Liver (tissue), 9 donors: Measurements from ENCODE around the gene PROCA1. TPM values are rescaled to one million over a fixed set of nuclear protein-coding genes. Genes with fewer than 3 reads are reported as not detected.

ENCODE experiments used
- DNase-seq: peaks from one replicate; pipeline ENCODE4 v3.0.0-alpha.2; 2017; ENCODE audit warnings: low spot score
- H3K27ac ChIP-seq, 2 donors: one replicate each; pipeline ENCODE4 v1.7.0; 2013; ENCODE audit warnings: inconsistent platforms in 2 of 2, low read length in 2 of 2, control low read depth in 1 of 2, low read depth in 1 of 2, mild to moderate bottlenecking in 1 of 2
- H3K27me3 ChIP-seq, 4 donors: one replicate each; pipeline versions ENCODE4 v1.6.1 to v1.7.0; 2013; ENCODE audit warnings: low read length in 3 of 4, inconsistent platforms in 1 of 4, mild to moderate bottlenecking in 1 of 4, moderate library complexity in 1 of 4; ENCODE audit not compliant: control insufficient read depth in 4 of 4, insufficient read depth in 4 of 4
- H3K36me3 ChIP-seq, 4 donors: one replicate each; pipeline versions ENCODE4 v1.6.1 to v1.7.0; 2013; ENCODE audit warnings: low read length in 3 of 4, mild to moderate bottlenecking in 3 of 4, low read depth in 1 of 4, moderate library complexity in 1 of 4; ENCODE audit not compliant: control insufficient read depth in 4 of 4, insufficient read depth in 3 of 4
- H3K4me1 ChIP-seq, 4 donors: one replicate each; pipeline versions ENCODE4 v1.6.1 to v1.7.0; 2013; ENCODE audit warnings: low read length in 3 of 4, mild to moderate bottlenecking in 3 of 4, moderate library complexity in 1 of 4; ENCODE audit not compliant: control insufficient read depth in 4 of 4, insufficient read depth in 4 of 4
- H3K4me3 ChIP-seq, 3 donors: one replicate each; pipeline versions ENCODE4 v1.6.1 to v1.7.0; 2013; ENCODE audit warnings: low read length in 3 of 3, control low read depth in 1 of 3, low read depth in 1 of 3, mild to moderate bottlenecking in 1 of 3
- H3K9ac ChIP-seq, 2 donors: one replicate each; pipeline ENCODE4 v1.7.0; 2013; ENCODE audit warnings: low read length in 2 of 2, mild to moderate bottlenecking in 2 of 2, moderate library complexity in 2 of 2, control low read depth in 1 of 2, low read depth in 1 of 2
- H3K9me3 ChIP-seq, 4 donors: one replicate each; pipeline versions ENCODE4 v1.6.1 to v1.7.0; 2013; ENCODE audit warnings: low read length in 3 of 4; ENCODE audit not compliant: control insufficient read depth in 4 of 4
- ATF3 ChIP-seq: IDR thresholded peaks from 2 replicates; pipeline ENCODE4 v1.6.1; 2016; ENCODE audit warnings: antibody characterized with exemption
- FOXA1 ChIP-seq: IDR thresholded peaks from 2 replicates; pipeline ENCODE4 v1.6.1; 2016; ENCODE audit warnings: antibody characterized with exemption
- FOXA2 ChIP-seq: IDR thresholded peaks from 2 replicates; pipeline ENCODE4 v1.6.1; 2016; ENCODE audit warnings: antibody characterized with exemption
- JUND ChIP-seq, 2 donors: IDR thresholded peaks; 2 replicates each; pipeline ENCODE4 v1.6.1; 2016; ENCODE audit warnings: antibody characterized with exemption in 2 of 2
- NR2F2 ChIP-seq: IDR thresholded peaks from 2 replicates; pipeline ENCODE4 v1.6.1; 2016; ENCODE audit warnings: antibody characterized with exemption
- RAD21 ChIP-seq, 2 donors: IDR thresholded peaks; 2 replicates each; pipeline ENCODE4 v1.6.1; 2016; ENCODE audit warnings: antibody characterized with exemption in 2 of 2, mild to moderate bottlenecking in 2 of 2
- TAF1 ChIP-seq: conservative IDR thresholded peaks from 2 replicates; pipeline ENCODE4 v1.6.1; 2016; ENCODE audit warnings: antibody characterized with exemption, mild to moderate bottlenecking
- YY1 ChIP-seq: IDR thresholded peaks from 2 replicates; pipeline ENCODE4 v1.6.1; 2016; ENCODE audit warnings: antibody characterized with exemption, mild to moderate bottlenecking
- WGBS: extraction: QIAGEN DNeasy Blood & Tissue Kit; methylation state at CpG from one replicate; pipeline ENCODE4 v1.1.7; 2013; 5-methylcytosine and 5-hydroxymethylcytosine counted together
- polyA plus RNA-seq, 2 donors: library from polyadenylated mRNA; stranded (reverse) in 1 of 2; unstranded in 1 of 2; fragments of 200-250 nt in 1 of 2; fragments of >200 nt in 1 of 2; fragmentation: Nextera tagmentation in 1 of 2; extraction: Ambion mirVana in 1 of 2; gene quantifications; one replicate each; pipeline versions ENCODE4 v1.2.1 to v1.2.3, GENCODE V29; 2013 to 2015
- total RNA-seq, 2 donors: library from RNA; depleted of rRNA; stranded (reverse); fragments of >200 nt; gene quantifications; one replicate each; pipeline ENCODE4 v1.2.3, GENCODE V29; 2014
- TF ChIP-seq, protein P1 (sequence below): IDR thresholded peaks from 2 replicates; pipeline ENCODE4 v1.6.1; 2016; ENCODE audit warnings: antibody characterized with exemption, mild to moderate bottlenecking
- TF ChIP-seq, protein P2 (sequence below): fragments of 150-350 bp; IDR thresholded peaks from 2 replicates; pipeline ENCODE4 v1.5.1; 2017; ENCODE audit warnings: improper control_type of control experiment, low read depth, low read length; ENCODE audit not compliant: missing input control
- TF ChIP-seq, protein P3 (sequence below): IDR thresholded peaks from 2 replicates; pipeline ENCODE4 v1.6.1; 2016; ENCODE audit warnings: antibody characterized with exemption
- donor health status: healthy.
- donor health status: healthy.
- donor health status: healthy.
- donor health status: healthy.
- donor health status: healthy.

The PROCA1 gene
- total and polyA plus RNA-seq, 4 donors, result 0.16 to 0.65 (median 0.35) TPM

DNA sequence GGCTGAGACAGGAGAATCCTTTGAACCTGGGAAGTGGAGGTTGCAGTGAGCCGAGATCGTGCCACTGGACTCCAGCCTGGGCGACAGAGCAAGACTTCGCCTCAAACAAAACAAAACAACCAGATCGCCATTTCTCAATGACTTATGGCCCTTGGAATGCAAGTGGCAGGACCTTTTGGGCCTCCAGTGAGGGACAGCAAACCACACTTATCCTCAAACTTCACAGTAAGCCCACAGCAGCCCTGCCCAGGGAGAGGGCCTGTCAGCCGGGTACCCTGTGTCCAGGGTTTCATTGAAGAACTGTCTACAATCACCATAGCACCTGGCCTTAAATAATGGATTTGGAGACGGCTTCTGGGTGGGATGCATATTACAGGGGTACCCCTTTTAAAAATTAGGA, 43.8 kb upstream of the PROCA1 start:
- Histone ChIP-seq H3K9me3 (no peaks in the 10 kb centered on the region), H3K4me1 (peaks cover 0 to 1% (median 0%) of the 10 kb centered on the region in 4 donors), H3K36me3 (peaks cover 5 to 33% (median 12%) of the 10 kb centered on the region in 4 donors), H3K27ac (no peak overlapping the region), H3K27me3 (no peaks in the 10 kb centered on the region), H3K4me3 (no peak overlapping the region), H3K9ac (no peak overlapping the region)
- WGBS, result 92% methylated on average over 7 of the region's 7 CpGs
- TF ChIP-seq, protein P1, sequence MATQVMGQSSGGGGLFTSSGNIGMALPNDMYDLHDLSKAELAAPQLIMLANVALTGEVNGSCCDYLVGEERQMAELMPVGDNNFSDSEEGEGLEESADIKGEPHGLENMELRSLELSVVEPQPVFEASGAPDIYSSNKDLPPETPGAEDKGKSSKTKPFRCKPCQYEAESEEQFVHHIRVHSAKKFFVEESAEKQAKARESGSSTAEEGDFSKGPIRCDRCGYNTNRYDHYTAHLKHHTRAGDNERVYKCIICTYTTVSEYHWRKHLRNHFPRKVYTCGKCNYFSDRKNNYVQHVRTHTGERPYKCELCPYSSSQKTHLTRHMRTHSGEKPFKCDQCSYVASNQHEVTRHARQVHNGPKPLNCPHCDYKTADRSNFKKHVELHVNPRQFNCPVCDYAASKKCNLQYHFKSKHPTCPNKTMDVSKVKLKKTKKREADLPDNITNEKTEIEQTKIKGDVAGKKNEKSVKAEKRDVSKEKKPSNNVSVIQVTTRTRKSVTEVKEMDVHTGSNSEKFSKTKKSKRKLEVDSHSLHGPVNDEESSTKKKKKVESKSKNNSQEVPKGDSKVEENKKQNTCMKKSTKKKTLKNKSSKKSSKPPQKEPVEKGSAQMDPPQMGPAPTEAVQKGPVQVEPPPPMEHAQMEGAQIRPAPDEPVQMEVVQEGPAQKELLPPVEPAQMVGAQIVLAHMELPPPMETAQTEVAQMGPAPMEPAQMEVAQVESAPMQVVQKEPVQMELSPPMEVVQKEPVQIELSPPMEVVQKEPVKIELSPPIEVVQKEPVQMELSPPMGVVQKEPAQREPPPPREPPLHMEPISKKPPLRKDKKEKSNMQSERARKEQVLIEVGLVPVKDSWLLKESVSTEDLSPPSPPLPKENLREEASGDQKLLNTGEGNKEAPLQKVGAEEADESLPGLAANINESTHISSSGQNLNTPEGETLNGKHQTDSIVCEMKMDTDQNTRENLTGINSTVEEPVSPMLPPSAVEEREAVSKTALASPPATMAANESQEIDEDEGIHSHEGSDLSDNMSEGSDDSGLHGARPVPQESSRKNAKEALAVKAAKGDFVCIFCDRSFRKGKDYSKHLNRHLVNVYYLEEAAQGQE, result no peak
- TF ChIP-seq, protein P2, sequence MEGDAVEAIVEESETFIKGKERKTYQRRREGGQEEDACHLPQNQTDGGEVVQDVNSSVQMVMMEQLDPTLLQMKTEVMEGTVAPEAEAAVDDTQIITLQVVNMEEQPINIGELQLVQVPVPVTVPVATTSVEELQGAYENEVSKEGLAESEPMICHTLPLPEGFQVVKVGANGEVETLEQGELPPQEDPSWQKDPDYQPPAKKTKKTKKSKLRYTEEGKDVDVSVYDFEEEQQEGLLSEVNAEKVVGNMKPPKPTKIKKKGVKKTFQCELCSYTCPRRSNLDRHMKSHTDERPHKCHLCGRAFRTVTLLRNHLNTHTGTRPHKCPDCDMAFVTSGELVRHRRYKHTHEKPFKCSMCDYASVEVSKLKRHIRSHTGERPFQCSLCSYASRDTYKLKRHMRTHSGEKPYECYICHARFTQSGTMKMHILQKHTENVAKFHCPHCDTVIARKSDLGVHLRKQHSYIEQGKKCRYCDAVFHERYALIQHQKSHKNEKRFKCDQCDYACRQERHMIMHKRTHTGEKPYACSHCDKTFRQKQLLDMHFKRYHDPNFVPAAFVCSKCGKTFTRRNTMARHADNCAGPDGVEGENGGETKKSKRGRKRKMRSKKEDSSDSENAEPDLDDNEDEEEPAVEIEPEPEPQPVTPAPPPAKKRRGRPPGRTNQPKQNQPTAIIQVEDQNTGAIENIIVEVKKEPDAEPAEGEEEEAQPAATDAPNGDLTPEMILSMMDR, result no peak
- no peak for TF ChIP-seq NR2F2
- TF ChIP-seq FOXA1, result no peak
- no peak for TF ChIP-seq TAF1
- TF ChIP-seq JUND (IDR thresholded peaks at IDR 0.05), result no peak
- TF ChIP-seq YY1, result no peak
- TF ChIP-seq, protein P3, sequence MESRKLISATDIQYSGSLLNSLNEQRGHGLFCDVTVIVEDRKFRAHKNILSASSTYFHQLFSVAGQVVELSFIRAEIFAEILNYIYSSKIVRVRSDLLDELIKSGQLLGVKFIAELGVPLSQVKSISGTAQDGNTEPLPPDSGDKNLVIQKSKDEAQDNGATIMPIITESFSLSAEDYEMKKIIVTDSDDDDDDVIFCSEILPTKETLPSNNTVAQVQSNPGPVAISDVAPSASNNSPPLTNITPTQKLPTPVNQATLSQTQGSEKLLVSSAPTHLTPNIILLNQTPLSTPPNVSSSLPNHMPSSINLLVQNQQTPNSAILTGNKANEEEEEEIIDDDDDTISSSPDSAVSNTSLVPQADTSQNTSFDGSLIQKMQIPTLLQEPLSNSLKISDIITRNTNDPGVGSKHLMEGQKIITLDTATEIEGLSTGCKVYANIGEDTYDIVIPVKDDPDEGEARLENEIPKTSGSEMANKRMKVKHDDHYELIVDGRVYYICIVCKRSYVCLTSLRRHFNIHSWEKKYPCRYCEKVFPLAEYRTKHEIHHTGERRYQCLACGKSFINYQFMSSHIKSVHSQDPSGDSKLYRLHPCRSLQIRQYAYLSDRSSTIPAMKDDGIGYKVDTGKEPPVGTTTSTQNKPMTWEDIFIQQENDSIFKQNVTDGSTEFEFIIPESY, result no peak
- no peak for DNase-seq

GRCh38 chr17:28751600-28752366, 40.1 kb upstream of the PROCA1 start:
- Histone ChIP-seq H3K27ac (no peak overlapping the region), H3K27me3 (no peaks in the 10 kb centered on the region), H3K4me1 (peaks cover 6 to 26% (median 15%) of the 10 kb centered on the region in 4 donors), H3K9ac (no peak overlapping the region), H3K9me3 (no peaks in the 10 kb centered on the region), H3K36me3 (peaks cover 4 to 33% (median 22%) of the 10 kb centered on the region in 4 donors), H3K4me3 (no peak overlapping the region)
- 95% methylated on average over 10 of the region's 10 CpGs for WGBS
- DNase-seq, result no peak
- TF ChIP-seq RAD21 (IDR thresholded peaks at IDR 0.05), result no peak
- TF ChIP-seq, protein P2, result no peak
- no peak for TF ChIP-seq ATF3
- no peak for TF ChIP-seq NR2F2
- no peak for TF ChIP-seq FOXA2
